MM.1S (cell line): ENCODE results near the gene TMEM161B.

Source experiments
- DNase-seq: peaks from one replicate; pipeline ENCODE4 v3.0.0-alpha.2; 2015
- H2AFZ ChIP-seq: fragments of 300-600 bp; sonication (generic); 2 replicates; pipeline ENCODE4 v1.6.0; 2016; ENCODE audit warnings: antibody characterized with exemption, low read length
- H3F3A ChIP-seq: fragments of 300-600 bp; sonication (generic); 2 replicates; pipeline ENCODE4 v1.6.1; 2016; ENCODE audit warnings: mild to moderate bottlenecking, antibody characterized with exemption, low read length, moderate library complexity, mixed read lengths; ENCODE audit not compliant: insufficient read depth
- H3K27ac ChIP-seq: fragments of 300-600 bp; sonication (generic); 2 replicates; pipeline ENCODE4 v1.5.1; 2016; ENCODE audit warnings: mild to moderate bottlenecking, low read length
- H3K27me3 ChIP-seq: fragments of 300-600 bp; sonication (generic); replicated peaks from 2 replicates; pipeline ENCODE4 v1.6.0; 2016; ENCODE audit warnings: low read length; ENCODE audit not compliant: insufficient read depth
- H3K36me3 ChIP-seq: fragments of 300-600 bp; sonication (generic); replicated peaks from 2 replicates; pipeline ENCODE4 v1.6.1; 2016; ENCODE audit warnings: mild to moderate bottlenecking, low read length, mixed read lengths; ENCODE audit not compliant: insufficient read depth
- H3K4me1 ChIP-seq: fragments of 300-600 bp; sonication (generic); 2 replicates; pipeline ENCODE4 v1.6.1; 2016; ENCODE audit warnings: low read length, mixed read lengths
- H3K4me2 ChIP-seq: fragments of 300-600 bp; sonication (generic); 2 replicates; pipeline ENCODE4 v1.6.0; 2016; ENCODE audit warnings: low read depth, low read length
- H3K4me3 ChIP-seq: fragments of 300-600 bp; sonication (generic); 2 replicates; pipeline ENCODE4 v1.5.1; 2016; ENCODE audit warnings: low read length, mixed read lengths
- H3K79me2 ChIP-seq: fragments of 300-600 bp; sonication (generic); 2 replicates; pipeline ENCODE4 v1.6.1; 2016; ENCODE audit warnings: mixed run types, low read length, mixed read lengths
- H3K9ac ChIP-seq: fragments of 300-600 bp; sonication (generic); 2 replicates; pipeline ENCODE4 v1.6.1; 2016; ENCODE audit warnings: low read length, mixed read lengths
- H3K9me2 ChIP-seq: fragments of 300-600 bp; sonication (generic); replicated peaks from 2 replicates; pipeline ENCODE4 v1.6.1; 2016; ENCODE audit warnings: mild to moderate bottlenecking, low read length, mixed read lengths; ENCODE audit not compliant: insufficient read depth
- H3K9me3 ChIP-seq: fragments of 300-600 bp; sonication (generic); replicated peaks from 2 replicates; pipeline ENCODE4 v1.6.1; 2016; ENCODE audit warnings: mild to moderate bottlenecking, low read length, mixed read lengths; ENCODE audit not compliant: insufficient read depth
- H4K20me1 ChIP-seq: fragments of 300-600 bp; sonication (generic); 2 replicates; pipeline ENCODE4 v1.6.1; 2016; ENCODE audit warnings: mild to moderate bottlenecking, low read length, moderate library complexity, mixed read lengths; ENCODE audit not compliant: insufficient read depth
- EZH2 ChIP-seq: fragments of 300-600 bp; sonication (generic); optimal IDR thresholded peaks from 2 replicates; pipeline ENCODE3; 2017; ENCODE audit warnings: low read depth, mild to moderate bottlenecking, antibody characterized with exemption, low read length, mixed read lengths
- EZH2phosphoT487 ChIP-seq: fragments of 300-600 bp; sonication (generic); IDR thresholded peaks from 2 replicates; pipeline ENCODE4 v1.6.1; 2018; ENCODE audit warnings: antibody characterized with exemption, low read length
- TF ChIP-seq, protein P1 (sequence below): fragments of 300-600 bp; sonication (generic); IDR thresholded peaks from 2 replicates; pipeline ENCODE4 v1.5.1; 2016; ENCODE audit warnings: antibody characterized with exemption, low read length, mixed read lengths

The TMEM161B gene

GRCh38 chr5:88254320-88254719 is 14.3 kb downstream of the TMEM161B start:
- H4K20me1 ChIP-seq, result peaks cover 5% of the 10 kb centered on the region; the same call in 1 of the 2 replicates
- no peaks in the 10 kb centered on the region for H3K4me1 ChIP-seq
- H3K4me2 ChIP-seq, result no peak overlapping the region
- no peak overlapping the region for H2AFZ ChIP-seq
- no peaks in the 10 kb centered on the region for H3K9me2 ChIP-seq
- no peak for DNase-seq
- TF ChIP-seq, protein P1, sequence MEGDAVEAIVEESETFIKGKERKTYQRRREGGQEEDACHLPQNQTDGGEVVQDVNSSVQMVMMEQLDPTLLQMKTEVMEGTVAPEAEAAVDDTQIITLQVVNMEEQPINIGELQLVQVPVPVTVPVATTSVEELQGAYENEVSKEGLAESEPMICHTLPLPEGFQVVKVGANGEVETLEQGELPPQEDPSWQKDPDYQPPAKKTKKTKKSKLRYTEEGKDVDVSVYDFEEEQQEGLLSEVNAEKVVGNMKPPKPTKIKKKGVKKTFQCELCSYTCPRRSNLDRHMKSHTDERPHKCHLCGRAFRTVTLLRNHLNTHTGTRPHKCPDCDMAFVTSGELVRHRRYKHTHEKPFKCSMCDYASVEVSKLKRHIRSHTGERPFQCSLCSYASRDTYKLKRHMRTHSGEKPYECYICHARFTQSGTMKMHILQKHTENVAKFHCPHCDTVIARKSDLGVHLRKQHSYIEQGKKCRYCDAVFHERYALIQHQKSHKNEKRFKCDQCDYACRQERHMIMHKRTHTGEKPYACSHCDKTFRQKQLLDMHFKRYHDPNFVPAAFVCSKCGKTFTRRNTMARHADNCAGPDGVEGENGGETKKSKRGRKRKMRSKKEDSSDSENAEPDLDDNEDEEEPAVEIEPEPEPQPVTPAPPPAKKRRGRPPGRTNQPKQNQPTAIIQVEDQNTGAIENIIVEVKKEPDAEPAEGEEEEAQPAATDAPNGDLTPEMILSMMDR, result no peak
- no peak for TF ChIP-seq EZH2
- TF ChIP-seq EZH2phosphoT487, result no peak
- no peaks in the 10 kb centered on the region for H3K36me3 ChIP-seq
- no peak overlapping the region for H3K4me3 ChIP-seq
- no peaks in the 10 kb centered on the region for H3K27me3 ChIP-seq
- no peaks in the 10 kb centered on the region for H3F3A ChIP-seq
- no peak overlapping the region for H3K27ac ChIP-seq
- H3K79me2 ChIP-seq, result peaks cover 98% of the 10 kb centered on the region
- H3K9ac ChIP-seq, result no peak overlapping the region
- no peaks in the 10 kb centered on the region for H3K9me3 ChIP-seq

- Histone ChIP-seq H3K9ac (no peak overlapping the region), H3K36me3 (no peaks in the 10 kb centered on the region), H3K79me2 (peaks cover 97% of the 10 kb centered on the region), H4K20me1 (peaks cover 16% of the 10 kb centered on the region), H3F3A (no peaks in the 10 kb centered on the region), H2AFZ (no peak overlapping the region), H3K9me3 (no peaks in the 10 kb centered on the region), H3K4me3 (no peak overlapping the region), H3K4me1 (no peaks in the 10 kb centered on the region), H3K4me2 (no peak overlapping the region), H3K27me3 (no peaks in the 10 kb centered on the region), H3K9me2 (no peaks in the 10 kb centered on the region), H3K27ac (peak overlapping the region; percentile 36; the same call in 1 of the 2 replicates)
- no peak for DNase-seq
- TF ChIP-seq EZH2phosphoT487 (no peak), EZH2 (no peak)
- TF ChIP-seq, protein P1, result no peak
Measured at GRCh38 chr5:88251048-88251711, 17.5 kb downstream of the TMEM161B start.

DNA sequence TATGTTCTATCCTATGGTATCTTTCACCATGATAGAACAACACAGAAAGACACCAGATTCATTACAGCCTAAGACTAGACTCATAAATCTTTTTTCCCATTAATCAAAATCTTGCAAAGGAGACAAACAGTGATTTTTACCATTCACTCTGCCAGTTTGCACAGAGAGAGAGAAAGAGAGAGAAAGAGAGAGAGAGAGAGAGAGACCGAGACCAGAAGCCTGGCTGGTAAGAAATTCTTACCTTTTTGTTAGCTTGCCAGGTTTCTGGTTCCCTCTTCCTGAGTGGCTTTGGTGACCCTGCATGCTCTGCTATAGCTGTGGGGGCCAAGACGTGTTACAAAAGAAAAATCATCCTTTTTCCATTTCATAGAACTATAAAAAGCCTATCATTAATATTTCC is 18.6 kb downstream of the TMEM161B start:
- Histone ChIP-seq H3K79me2 (peaks cover 95% of the 10 kb centered on the region), H3F3A (no peaks in the 10 kb centered on the region), H3K4me1 (no peaks in the 10 kb centered on the region), H3K27me3 (no peaks in the 10 kb centered on the region), H3K9ac (no peak overlapping the region), H3K9me2 (no peaks in the 10 kb centered on the region), H4K20me1 (peaks cover 16% of the 10 kb centered on the region), H3K36me3 (no peaks in the 10 kb centered on the region), H3K4me2 (no peak overlapping the region), H2AFZ (no peak overlapping the region), H3K27ac (no peak overlapping the region), H3K9me3 (no peaks in the 10 kb centered on the region), H3K4me3 (no peak overlapping the region)
- DNase-seq, result no peak
- TF ChIP-seq EZH2, result no peak
- TF ChIP-seq EZH2phosphoT487, result no peak
- TF ChIP-seq, protein P1, result no peak
